Upper lobe of right lung (tissue), 1 donor: ENCODE measurements around the gene BAMBI. TPM values are rescaled to one million over a fixed set of nuclear protein-coding genes. Genes with fewer than 3 reads are reported as not detected.

Experiments used
- ATAC-seq: fragments of 200-7000 bp; cut with Tn5 transposase; one replicate; pipeline ENCODE4 v1.9.1; 2020; ENCODE audit warnings: mild to moderate bottlenecking, moderate library complexity
- DNase-seq: peaks from one replicate; pipeline ENCODE4 v3.0.0-alpha.2; 2020
- H3K27ac ChIP-seq: fragments of 200-600 bp; one replicate; pipeline ENCODE4 v1.8.0; 2022
- H3K27me3 ChIP-seq: fragments of 200-600 bp; one replicate; pipeline ENCODE4 v1.8.0; 2022; ENCODE audit warnings: mild to moderate bottlenecking
- H3K36me3 ChIP-seq: fragments of 200-600 bp; one replicate; pipeline ENCODE4 v1.8.0; 2022
- H3K4me1 ChIP-seq: fragments of 200-600 bp; one replicate; pipeline ENCODE4 v1.8.0; 2022
- H3K4me3 ChIP-seq: fragments of 200-600 bp; one replicate; pipeline ENCODE4 v1.8.0; 2022; ENCODE audit warnings: mild to moderate bottlenecking
- H3K9me3 ChIP-seq: fragments of 200-600 bp; one replicate; pipeline ENCODE4 v1.8.0; 2022
- CTCF ChIP-seq: fragments of 200-600 bp; IDR thresholded peaks from one replicate; pipeline ENCODE4 v1.8.0; 2022; ENCODE audit warnings: antibody characterized with exemption
- intact Hi-C: fragments of 100-400 bp; cut with DNase I; formaldehyde crosslinking; loops from one replicate; pipeline ENCODE4 v1.11.0; 2022
- total RNA-seq: library from RNA; stranded (reverse); fragmentation: NEBNext Ultra II Directional; extraction: Animal tissue kit (Norgen Biotek cat#: 25700); gene quantifications from one replicate; pipeline ENCODE4 v1.2.1, GENCODE V29; 2021
- donor health status: DM: no; HTN: yes; CAD: no; lungs with severe emphysema.

Gene BAMBI
- total RNA-seq, 1 donor from 2014 or later, result 12.9 TPM

- no peak for TF ChIP-seq CTCF
- no peak for DNase-seq
- Histone ChIP-seq H3K27me3 (no peaks in the 10 kb centered on the region), H3K4me1 (peaks cover 8% of the 10 kb centered on the region), H3K27ac (no peak overlapping the region), H3K36me3 (no peaks in the 10 kb centered on the region), H3K4me3 (no peak overlapping the region), H3K9me3 (no peaks in the 10 kb centered on the region)
- peak; percentile 38 for ATAC-seq
- intact Hi-C loops, result no loop called here
These were observed 7.8 kb downstream of the BAMBI start for GRCh38 chr10:28684986-28685580.

- intact Hi-C loops, result no loop called here
- ATAC-seq (no peak), DNase-seq (no peak)
- no peaks in the 10 kb centered on the region for H3K36me3 ChIP-seq
- H3K27ac ChIP-seq, result no peak overlapping the region
- TF ChIP-seq CTCF, result no peak
- H3K9me3 ChIP-seq, result no peaks in the 10 kb centered on the region
- no peak overlapping the region for H3K4me3 ChIP-seq
- H3K4me1 ChIP-seq, result peaks cover 8% of the 10 kb centered on the region
- H3K27me3 ChIP-seq, result no peaks in the 10 kb centered on the region
These were observed 8.4 kb downstream of the BAMBI start for GRCh38 chr10:28685717-28686116.

GRCh38 chr10:28686835-28687682, 9.7 kb downstream of the BAMBI start:
- no peaks in the 10 kb centered on the region for H3K27me3 ChIP-seq
- intact Hi-C loops, result no loop called here
- H3K27ac ChIP-seq, result no peak overlapping the region
- H3K4me1 ChIP-seq, result peaks cover 8% of the 10 kb centered on the region
- H3K36me3 ChIP-seq, result no peaks in the 10 kb centered on the region
- no peaks in the 10 kb centered on the region for H3K9me3 ChIP-seq
- no peak for ATAC-seq
- no peak overlapping the region for H3K4me3 ChIP-seq
- TF ChIP-seq CTCF, result no peak
- no peak for DNase-seq

GRCh38 chr10:28687683-28688001, 10.3 kb downstream of the BAMBI start:
- H3K36me3 ChIP-seq, result no peaks in the 10 kb centered on the region
- no peak overlapping the region for H3K4me3 ChIP-seq
- peaks cover 8% of the 10 kb centered on the region for H3K4me1 ChIP-seq
- H3K27ac ChIP-seq, result no peak overlapping the region
- DNase-seq (no peak), ATAC-seq (no peak)
- TF ChIP-seq CTCF, result no peak
- intact Hi-C loops, result no loop called here
- no peaks in the 10 kb centered on the region for H3K27me3 ChIP-seq
- no peaks in the 10 kb centered on the region for H3K9me3 ChIP-seq

GRCh38 chr10:28690545-28690944, 13.2 kb downstream of the BAMBI start:
- H3K9me3 ChIP-seq, result no peaks in the 10 kb centered on the region
- TF ChIP-seq CTCF, result no peak
- no peaks in the 10 kb centered on the region for H3K36me3 ChIP-seq
- intact Hi-C loops, result no loop called here
- peaks cover 5% of the 10 kb centered on the region for H3K4me1 ChIP-seq
- ATAC-seq (no peak), DNase-seq (no peak)
- H3K27me3 ChIP-seq, result no peaks in the 10 kb centered on the region
- H3K4me3 ChIP-seq, result no peak overlapping the region
- H3K27ac ChIP-seq, result no peak overlapping the region
